ENCODE results near the gene SRRM3.
"Not testable (repeated sequence)": the region's sequence is repeated elsewhere in the genome, so short reads cannot be mapped to it uniquely, and the experiment has no call there.

The SRRM3 gene

DNA sequence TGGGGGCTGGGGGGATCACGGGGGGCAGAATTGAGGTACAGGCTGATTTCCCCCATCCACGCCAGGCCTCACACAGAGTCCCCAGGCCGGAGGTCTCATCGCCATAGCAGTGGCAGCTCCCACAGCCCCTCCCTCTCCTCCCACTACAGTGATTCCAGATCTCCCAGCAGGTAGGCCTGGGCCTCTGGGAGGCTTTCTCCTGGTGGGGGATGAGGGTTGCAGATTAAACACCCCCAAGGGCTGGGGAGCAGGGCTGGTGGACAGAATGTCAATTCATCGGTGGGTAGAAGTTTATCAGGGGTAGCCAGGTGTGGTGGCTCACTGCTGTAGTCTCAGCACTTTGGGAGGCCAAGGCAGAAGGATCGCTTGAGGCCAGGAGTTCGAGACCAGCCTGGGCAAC, 63.6 kb downstream of the SRRM3 start:
- DNase-seq (ENCODE audit: low read depth in 2 of 2), result no peak

DNA sequence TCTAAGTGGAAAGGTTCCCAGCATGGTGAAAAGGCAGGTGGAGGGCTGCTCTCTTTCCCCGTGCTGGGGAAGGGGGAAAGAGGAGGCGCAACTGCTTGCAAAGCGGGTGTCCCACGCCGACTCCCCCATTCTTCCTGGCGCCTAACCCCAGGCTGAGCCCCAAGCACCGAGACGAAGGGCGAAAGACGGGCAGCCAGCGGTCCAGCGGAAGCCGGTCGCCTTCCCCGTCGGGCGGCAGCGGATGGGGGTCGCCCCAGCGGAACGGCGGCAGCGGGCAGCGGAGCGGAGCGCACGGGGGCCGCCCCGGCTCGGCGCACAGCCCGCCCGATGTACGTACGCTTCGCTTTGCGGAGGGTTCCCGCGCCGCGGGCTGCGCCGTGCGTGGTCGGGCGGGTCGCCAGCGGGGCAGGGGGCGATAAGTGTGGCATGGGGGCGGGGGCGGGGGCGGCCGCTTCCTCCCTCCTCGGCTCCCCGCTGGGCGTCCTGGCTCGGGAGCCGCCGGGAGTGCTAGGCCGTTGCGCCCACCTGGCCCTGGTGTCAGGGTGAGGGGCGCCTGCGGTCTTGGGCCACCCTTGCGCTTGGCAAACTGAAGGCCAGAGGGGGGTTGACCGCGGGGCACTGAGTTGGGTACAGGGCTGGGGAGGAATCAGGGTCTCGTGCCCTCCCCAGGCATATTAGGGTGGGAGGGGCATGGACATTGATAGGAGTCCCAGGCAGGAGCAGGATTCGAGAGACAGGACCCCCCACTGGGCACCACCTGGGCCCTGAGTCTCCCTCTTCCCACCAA, 65.6 kb downstream of the SRRM3 start:
- no peak for DNase-seq (ENCODE audit: low read depth in 2 of 2)

GRCh38 chr7:76267894-76268183, 66.1 kb downstream of the SRRM3 start:
- DNase-seq (ENCODE audit: low read depth in 2 of 2), result no peak

- DNase-seq (ENCODE audit: low read depth in 2 of 2), result no peak
These were observed 66.7 kb downstream of the SRRM3 start for GRCh38 chr7:76268376-76268775.

GRCh38 chr7:76269895-76270294, 68.2 kb downstream of the SRRM3 start:
- no peak for DNase-seq (ENCODE audit: low read depth in 2 of 2)

- not testable (repeated sequence) for DNase-seq (ENCODE audit: low read depth in 2 of 2)
These were observed 69.7 kb downstream of the SRRM3 start for GRCh38 chr7:76271384-76271783.

GRCh38 chr7:76272142-76272541, 70.4 kb downstream of the SRRM3 start:
- no peak for DNase-seq (ENCODE audit: low read depth in 2 of 2)

- no peak for DNase-seq (ENCODE audit: low read depth in 2 of 2)
These were observed 71.3 kb downstream of the SRRM3 start for GRCh38 chr7:76272851-76273497.

DNA sequence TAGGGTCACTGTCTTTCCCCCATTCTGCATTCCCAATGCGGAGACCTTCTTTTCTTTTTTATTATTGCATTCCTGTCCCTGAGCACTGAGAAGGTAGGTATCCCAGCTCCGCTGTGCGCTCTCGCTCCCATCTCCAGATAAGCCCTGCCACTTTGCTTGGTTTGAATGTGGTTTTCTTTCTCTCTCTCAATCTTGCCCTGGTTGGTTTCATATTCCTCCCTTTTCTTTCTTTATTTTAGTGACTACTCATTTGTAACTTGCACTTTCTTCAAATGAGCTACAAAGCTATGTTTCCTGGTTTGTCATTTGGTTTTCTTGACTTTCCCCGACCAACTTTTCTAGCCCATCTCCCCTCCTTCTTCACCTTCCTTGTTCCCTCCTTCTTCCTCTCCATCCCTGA, 71.8 kb downstream of the SRRM3 start:
- DNase-seq (ENCODE audit: low read depth in 2 of 2), result no peak

DNA sequence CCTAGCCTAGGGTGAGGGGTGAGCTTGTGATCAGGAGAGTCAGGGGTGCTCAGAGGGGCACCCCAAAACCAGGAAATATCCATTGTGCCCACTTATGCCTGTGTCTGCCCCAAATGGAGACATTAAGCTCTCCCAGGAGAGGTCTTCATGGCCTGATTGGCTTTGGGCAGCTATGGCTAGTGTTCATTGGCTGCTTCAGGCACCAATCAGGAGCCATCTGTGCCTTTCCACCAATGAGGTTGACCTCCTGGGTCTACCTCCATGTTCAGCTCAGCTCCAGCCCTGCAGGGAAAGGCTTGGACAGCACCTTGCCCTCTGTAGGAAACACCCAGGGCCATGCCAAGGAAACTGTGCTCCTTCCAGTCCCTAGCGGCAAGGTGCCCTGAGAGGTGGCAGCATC, 76.8 kb downstream of the SRRM3 start:
- no peak for DNase-seq (ENCODE audit: low read depth in 2 of 2)

DNA sequence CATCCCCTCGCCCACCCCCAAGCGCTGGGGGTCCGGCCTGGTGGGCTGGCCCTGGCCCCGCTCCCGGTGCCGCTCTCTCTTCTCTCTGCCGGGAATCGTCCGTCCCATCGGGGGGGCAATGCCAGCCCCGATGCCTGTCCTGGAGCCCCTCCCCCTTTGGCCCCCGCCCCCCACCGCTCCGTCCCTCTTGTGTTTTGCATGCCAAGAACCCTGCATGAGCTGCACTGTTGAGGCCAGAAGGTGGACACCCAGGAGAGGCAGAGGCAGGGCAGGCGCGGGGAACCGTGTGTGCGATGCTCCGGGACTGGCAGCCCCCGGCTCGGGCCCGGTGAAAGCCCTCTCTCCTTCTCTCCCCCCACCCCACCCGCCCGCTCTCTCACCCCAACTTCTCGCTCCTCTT, 78.7 kb downstream of the SRRM3 start:
- DNase-seq (ENCODE audit: low read depth in 2 of 2), result no peak

- no peak for DNase-seq (ENCODE audit: low read depth in 2 of 2)
These were observed 79.5 kb downstream of the SRRM3 start for GRCh38 chr7:76281006-76281705.

GRCh38 chr7:76281706-76282343, 80.1 kb downstream of the SRRM3 start:
- DNase-seq (ENCODE audit: low read depth in 2 of 2), result no peak

DNA sequence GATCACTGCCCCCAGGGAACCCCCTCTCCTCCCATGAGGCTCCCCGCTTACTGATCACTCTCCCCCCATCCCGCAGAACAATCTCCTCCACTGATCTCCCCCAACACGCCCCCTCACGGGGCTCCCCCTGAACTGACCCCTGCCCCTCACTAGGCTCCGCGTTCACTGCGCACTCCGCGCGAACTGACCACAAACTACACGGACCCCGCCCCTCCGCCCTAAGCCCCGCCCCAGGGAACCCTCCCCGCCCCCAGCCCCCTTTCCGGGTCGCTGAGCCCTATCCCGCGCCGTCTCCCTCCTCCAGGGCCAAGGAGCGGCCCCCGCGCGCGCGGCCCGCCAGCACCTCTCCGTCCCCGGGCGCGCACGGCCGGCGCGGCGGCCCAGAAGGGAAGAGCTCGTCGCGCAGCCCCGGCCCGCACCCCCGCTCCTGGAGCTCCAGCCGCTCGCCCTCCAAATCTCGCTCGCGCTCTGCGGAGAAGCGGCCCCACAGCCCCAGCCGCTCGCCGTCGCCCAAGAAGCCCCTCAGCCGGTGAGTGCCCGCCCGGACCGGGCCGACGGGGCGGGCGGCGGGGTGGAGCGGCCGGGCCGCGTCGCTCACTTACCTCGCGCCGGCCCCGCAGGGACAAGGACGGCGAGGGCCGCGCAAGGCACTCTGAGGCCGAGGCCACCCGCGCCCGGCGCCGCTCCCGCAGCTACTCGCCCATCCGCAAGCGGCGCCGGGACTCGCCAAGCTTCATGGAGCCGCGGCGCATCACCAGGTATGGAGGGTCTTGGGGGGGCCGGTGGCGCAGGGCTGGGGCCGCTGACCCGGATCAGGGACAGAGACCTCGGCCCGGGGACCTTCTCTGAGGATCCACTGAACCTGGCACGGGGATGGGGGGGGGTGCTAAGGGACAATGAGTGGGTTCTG, 80.9 kb downstream of the SRRM3 start:
- DNase-seq (ENCODE audit: low read depth in 2 of 2), result no peak

DNA sequence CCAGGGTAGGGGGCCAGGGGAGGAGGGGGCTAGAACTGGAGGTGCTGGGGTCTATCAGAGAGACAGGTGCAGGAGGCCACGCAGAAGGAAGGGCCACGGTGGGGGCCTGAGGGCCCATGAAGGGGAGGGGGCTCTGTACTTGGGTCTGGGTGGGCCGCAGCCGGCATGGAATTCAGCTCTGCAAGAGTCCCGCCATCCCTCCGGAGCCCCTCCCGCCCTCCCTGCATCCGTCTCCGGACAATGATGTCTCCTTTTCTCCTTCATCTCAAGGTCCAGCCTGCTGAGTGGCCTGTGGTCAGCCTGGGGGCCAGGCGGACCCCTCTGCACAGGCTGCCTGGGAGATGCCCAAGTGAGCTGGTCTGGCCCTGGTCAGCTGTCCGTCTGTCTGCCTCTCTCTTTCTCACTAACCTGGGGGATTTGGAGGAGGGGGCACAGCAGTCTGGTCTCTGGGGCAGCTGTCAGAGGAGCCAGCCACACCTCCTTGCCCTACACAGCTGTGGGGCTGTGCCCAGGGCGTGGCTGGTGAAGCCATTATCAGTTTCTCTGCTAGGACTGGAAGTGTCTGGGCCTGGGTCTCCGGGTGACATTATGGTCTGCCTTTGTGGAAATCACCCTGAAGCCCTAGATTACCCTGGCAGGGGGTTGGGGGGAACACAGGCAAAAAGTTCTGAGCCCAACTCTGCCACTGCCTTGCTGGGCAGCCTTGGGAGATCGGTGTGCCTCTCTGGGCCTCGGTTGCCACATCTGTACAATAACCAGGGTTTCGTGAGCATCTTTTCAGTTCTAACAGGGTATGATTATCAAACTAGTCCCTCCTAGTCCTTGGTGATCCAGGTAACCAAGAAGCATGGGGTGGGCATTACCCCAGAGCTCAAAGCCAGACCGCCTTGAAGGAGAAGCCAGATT, 81.8 kb downstream of the SRRM3 start:
- DNase-seq (ENCODE audit: low read depth in 2 of 2), result no peak

DNA sequence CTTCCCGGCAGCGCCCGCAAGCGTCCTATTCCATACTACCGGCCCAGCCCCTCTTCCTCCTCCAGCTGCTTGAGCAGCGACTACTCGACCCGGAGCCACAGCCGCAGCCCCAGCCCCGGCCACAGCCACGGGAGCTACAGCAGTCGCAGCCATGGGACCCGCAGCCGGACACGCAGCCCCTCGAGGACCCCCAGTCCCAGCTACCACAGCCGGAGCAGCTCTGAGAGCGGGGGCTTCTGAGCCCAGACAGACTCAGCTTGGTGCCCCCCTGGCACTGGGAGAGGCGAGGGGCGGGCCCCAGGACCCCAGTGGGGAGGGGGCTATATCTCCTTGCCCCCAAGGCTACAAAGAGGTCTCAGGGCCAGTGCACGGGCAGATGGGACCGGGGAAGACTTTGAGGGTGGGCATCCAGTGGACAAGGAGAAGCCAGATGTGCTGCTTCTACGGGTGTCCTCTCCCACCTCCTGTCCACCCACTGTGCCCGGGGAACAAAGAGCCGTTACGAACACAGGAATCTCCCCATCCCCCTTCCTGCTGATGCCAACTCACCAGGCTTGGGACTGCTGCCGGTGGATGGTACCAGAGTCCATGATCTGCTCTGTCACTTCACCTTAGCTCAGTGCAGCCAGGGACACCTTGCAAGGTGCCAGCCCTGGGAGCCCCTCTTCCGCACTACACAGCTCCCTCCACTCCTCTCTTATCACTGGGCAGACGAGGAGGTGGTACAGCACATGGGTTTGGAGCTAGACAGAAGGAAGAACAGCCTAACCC, 84.1 kb downstream of the SRRM3 start:
- no peak for DNase-seq (ENCODE audit: low read depth in 2 of 2)

DNA sequence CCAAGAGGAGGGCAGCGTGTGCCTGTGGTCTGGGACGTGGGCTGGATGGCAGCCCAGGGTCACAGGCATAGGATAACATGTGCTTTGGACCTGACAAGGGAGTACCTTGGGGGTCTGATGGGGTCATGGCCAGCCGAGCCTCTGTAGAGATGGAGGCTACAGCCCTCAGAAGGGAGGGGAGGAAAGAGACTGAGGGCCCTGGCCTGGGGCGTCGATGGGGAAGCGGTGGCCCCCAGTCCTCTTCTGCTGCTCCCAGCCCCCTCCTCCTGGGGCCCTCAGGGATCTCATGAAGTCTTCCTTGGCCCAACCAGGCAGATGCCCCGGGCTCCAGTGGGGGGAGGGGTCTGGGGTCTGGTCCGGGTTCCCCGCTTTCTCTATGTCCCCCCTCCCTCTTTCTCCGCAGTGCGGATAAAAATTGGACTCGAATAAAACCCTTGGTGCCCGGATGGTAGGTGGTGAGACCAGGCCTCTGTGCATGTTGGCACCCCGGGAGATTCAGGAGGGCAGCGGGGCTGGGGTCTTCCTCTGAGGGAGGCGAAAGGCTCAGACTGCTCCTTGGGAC, 85.2 kb downstream of the SRRM3 start:
- DNase-seq (ENCODE audit: low read depth in 2 of 2), result no peak

- not testable (repeated sequence) for DNase-seq (ENCODE audit: low read depth in 2 of 2)
These were observed 89.2 kb downstream of the SRRM3 start for GRCh38 chr7:76290847-76291350.
